HL-60/S4 treated with retinoic acid at 250 ng/mL for 4 days and 3 days (cell line): ENCODE measurements around the gene FAM222A.

Source experiments
- in situ Hi-C: fragments of 300-500 bp; cut with MboI; formaldehyde crosslinking; loops from 2 replicates; pipeline ENCODE4 v1.7.0; 2022; ENCODE audit warnings: low sequenced_read_pairs

The FAM222A gene

GRCh38 chr12:109710747-109711595 is 2.7 kb upstream of the FAM222A start:
- in situ Hi-C loops, result no loop called here

GRCh38 chr12:109711596-109712461 is 1.8 kb upstream of the FAM222A start:
- in situ Hi-C loops, result no loop called here

- in situ Hi-C loops, result no loop called here
These were observed 702 bp downstream of the FAM222A start for GRCh38 chr12:109714141-109714912.

- in situ Hi-C loops, result no loop called here
These were observed 1.3 kb downstream of the FAM222A start for GRCh38 chr12:109714913-109715244.

- in situ Hi-C loops, result no loop called here
These were observed 1.9 kb downstream of the FAM222A start for GRCh38 chr12:109715310-109716091.

GRCh38 chr12:109716092-109716479 is 2.5 kb downstream of the FAM222A start:
- in situ Hi-C loops, result no loop called here

- in situ Hi-C loops, result no loop called here
These were observed 3.1 kb downstream of the FAM222A start for GRCh38 chr12:109716512-109717389.

GRCh38 chr12:109717390-109718357 is 4.0 kb downstream of the FAM222A start:
- in situ Hi-C loops, result no loop called here

- in situ Hi-C loops, result no loop called here
These were observed 4.8 kb downstream of the FAM222A start for GRCh38 chr12:109718390-109718789.

- in situ Hi-C loops, result no loop called here
These were observed 5.7 kb downstream of the FAM222A start for GRCh38 chr12:109719123-109720022.

GRCh38 chr12:109720152-109720856 is 6.7 kb downstream of the FAM222A start:
- in situ Hi-C loops, result no loop called here

- in situ Hi-C loops, result no loop called here
These were observed 7.2 kb downstream of the FAM222A start for GRCh38 chr12:109720857-109721189.

GRCh38 chr12:109721276-109721675 is 7.7 kb downstream of the FAM222A start:
- in situ Hi-C loops, result no loop called here

GRCh38 chr12:109722022-109722720 is 8.5 kb downstream of the FAM222A start:
- in situ Hi-C loops, result no loop called here

GRCh38 chr12:109722721-109723094 is 9.1 kb downstream of the FAM222A start:
- in situ Hi-C loops, result no loop called here

GRCh38 chr12:109723311-109723881 is 9.8 kb downstream of the FAM222A start:
- in situ Hi-C loops, result no loop called here
